Measurements from ENCODE around the gene SPIRE1. TPM values are rescaled to one million over a fixed set of nuclear protein-coding genes. Genes with fewer than 3 reads are reported as not detected.
A peak's percentile ranks its signal among the peaks of the same experiment; 100 is the strongest.

Gene SPIRE1
- total RNA-seq, 1 experiment from 2014 or later: 16.6 TPM

- Mint-ChIP-seq H3K4me3 (peak overlapping the region in 1 of 2 experiments; percentile 83; a peak in 1 of 5 replicates), H3K36me3 (ENCODE audit: insufficient read depth in 1 of 3, low read depth in 3 of 3) (peaks cover 0 to 17% (median 4%) of the 10 kb centered on the region in 3 experiments; a peak in 5 of 7 replicates), H3K27me3 (ENCODE audit: low read depth) (no peaks in the 10 kb centered on the region), H3K27ac (peak overlapping the region in 1 of 3 experiments; percentile 22; a peak in 1 of 7 replicates), H3K4me1 (peaks cover 16 to 21% of the 10 kb centered on the region in 2 experiments), H3K9me3 (no peaks in the 10 kb centered on the region)
- no peaks in the 10 kb centered on the region for H3K4me1 ChIP-seq (ENCODE audit: insufficient read depth, low read length)
- H3K14ac ChIP-seq (ENCODE audit: insufficient read depth, low read length): no peak overlapping the region
- no peak overlapping the region for H3K27ac ChIP-seq (ENCODE audit: insufficient read length, low read depth, low read length)
- H3K9ac ChIP-seq (ENCODE audit: extremely low read depth, insufficient read length, low read length): no peak overlapping the region
- H2BK5ac ChIP-seq (ENCODE audit: insufficient read length, low read length): no peak overlapping the region
- no peak overlapping the region for H2BK120ac ChIP-seq (ENCODE audit: low read depth, low read length, poor library complexity, severe bottlenecking)
- H4K5ac ChIP-seq (ENCODE audit: insufficient read length, low read depth, low read length): no peak overlapping the region
- H3K4me2 ChIP-seq (ENCODE audit: insufficient read depth, insufficient read length, low read length): no peak overlapping the region
- no peak overlapping the region for H2BK15ac ChIP-seq (ENCODE audit: low read depth, low read length)
- no peak overlapping the region for H2AFZ ChIP-seq (ENCODE audit: low read length)
- H2BK12ac ChIP-seq (ENCODE audit: insufficient read length, low read depth, low read length): no peak overlapping the region
- H4K8ac ChIP-seq (replicated peaks; ENCODE audit: insufficient read length, low read depth, low read length): no peak overlapping the region
- H3K23me2 ChIP-seq (ENCODE audit: insufficient read length, low read depth, low read length, poor library complexity, severe bottlenecking): peaks cover 7% of the 10 kb centered on the region
- no peak for DNase-seq
- H2AK5ac ChIP-seq (ENCODE audit: insufficient read length, low read length): no peak overlapping the region
- no peak overlapping the region for H3K23ac ChIP-seq (ENCODE audit: insufficient read length, low read depth, low read length)
- H3K27me3 ChIP-seq (ENCODE audit: insufficient read depth, low read length): no peaks in the 10 kb centered on the region
- H4K91ac ChIP-seq (ENCODE audit: insufficient read length, low read depth, low read length): no peak overlapping the region
- H3K9me3 ChIP-seq (ENCODE audit: control insufficient read depth, low read depth, low read length): peaks cover 3% of the 10 kb centered on the region
- H2BK20ac ChIP-seq (ENCODE audit: low read depth, low read length, poor library complexity, severe bottlenecking): no peak overlapping the region
- no peaks in the 10 kb centered on the region for H3K79me1 ChIP-seq (ENCODE audit: insufficient read depth, low read depth, low read length, poor library complexity, severe bottlenecking)
- H3K79me2 ChIP-seq (ENCODE audit: insufficient read depth, low read length): no peaks in the 10 kb centered on the region; the same call in 1 of the 2 replicates
- H3K56ac ChIP-seq (ENCODE audit: insufficient read length, low read depth, low read length): no peak overlapping the region
- H4K20me1 ChIP-seq (ENCODE audit: control insufficient read depth, insufficient read depth, insufficient read length): no peaks in the 10 kb centered on the region
- no peak overlapping the region for H3K18ac ChIP-seq (ENCODE audit: insufficient read length, low read depth, low read length)
- no CpG with 5 or more reads among the region's 5 CpGs for WGBS (ENCODE audit: extremely low coverage, insufficient read length, low lambda C conversion rate)
- no peak overlapping the region for H3T11ph ChIP-seq (ENCODE audit: low read length)
- peak; percentile 36; the same call in 2 of the 3 replicates for TF ChIP-seq CTCF (conservative IDR thresholded peaks at IDR 0.05)
- H3K4ac ChIP-seq (ENCODE audit: low read depth, low read length): no peak overlapping the region
These were observed 236.2 kb downstream of the SPIRE1 start for GRCh38 chr18:12421732-12422131.

Data from H9 (cell line).